Ecto neural progenitor cell (in vitro differentiated cells): Measurements from ENCODE around the gene TENT4A.
"Not testable (repeated sequence)": the region's sequence is repeated elsewhere in the genome, so short reads cannot be mapped to it uniquely, and the experiment has no call there.

Experiments used
- DNase-seq: peaks from one replicate; pipeline ENCODE4 v3.0.0-alpha.2; 2018; ENCODE audit warnings: low spot score

TENT4A gene

DNA sequence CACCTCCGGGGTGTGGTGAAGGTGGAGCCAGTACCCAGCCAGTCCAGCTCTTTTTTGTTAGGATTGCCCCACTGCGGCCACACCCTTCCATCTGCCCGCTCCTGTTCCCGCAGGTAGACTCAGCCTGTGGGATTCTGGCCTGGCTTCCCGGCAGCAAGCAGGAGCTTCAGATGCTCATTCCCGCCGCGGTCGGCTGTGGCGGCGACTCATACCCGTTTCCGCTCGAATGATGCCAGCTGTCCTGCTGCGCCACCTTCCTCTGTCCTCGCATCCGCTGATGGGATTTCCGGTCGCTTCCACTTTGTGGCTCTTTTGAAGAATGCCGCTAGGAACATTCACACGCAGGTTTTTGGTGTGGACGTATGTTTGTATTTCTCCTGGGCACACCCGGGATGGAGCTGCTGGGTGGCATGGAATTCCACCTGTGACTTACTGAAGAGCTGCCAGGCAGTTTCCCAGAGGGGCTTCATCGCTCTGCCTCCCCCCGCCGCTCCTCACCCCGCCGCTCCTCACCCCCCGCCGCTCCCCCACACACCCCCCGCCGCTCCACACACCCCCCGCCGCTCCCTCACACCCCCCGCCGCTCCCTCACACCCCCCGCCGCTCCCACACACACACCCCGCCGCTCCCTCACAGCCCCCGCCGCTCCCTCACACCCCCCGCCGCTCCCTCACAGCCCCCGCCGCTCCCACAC, 60.3 kb downstream of the TENT4A start:
- no peak for DNase-seq

DNA sequence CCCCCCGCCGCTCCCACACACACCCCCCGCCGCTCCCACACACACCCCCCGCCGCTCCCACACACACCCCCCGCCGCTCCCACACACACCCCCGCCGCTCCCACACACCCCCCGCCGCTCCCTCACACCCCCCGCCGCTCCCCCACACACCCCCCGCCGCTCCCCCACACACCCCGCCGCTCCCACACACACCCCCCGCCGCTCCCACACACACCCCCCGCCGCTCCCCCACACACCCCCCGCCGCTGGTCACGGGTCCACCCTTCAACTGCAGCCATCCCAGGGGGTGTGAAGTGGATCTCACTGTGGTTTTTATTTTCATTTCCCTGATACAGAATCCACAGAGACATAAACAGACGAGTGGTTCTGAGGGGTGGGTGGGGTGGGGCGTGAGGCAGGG, 61.0 kb downstream of the TENT4A start:
- not testable (repeated sequence) for DNase-seq

DNA sequence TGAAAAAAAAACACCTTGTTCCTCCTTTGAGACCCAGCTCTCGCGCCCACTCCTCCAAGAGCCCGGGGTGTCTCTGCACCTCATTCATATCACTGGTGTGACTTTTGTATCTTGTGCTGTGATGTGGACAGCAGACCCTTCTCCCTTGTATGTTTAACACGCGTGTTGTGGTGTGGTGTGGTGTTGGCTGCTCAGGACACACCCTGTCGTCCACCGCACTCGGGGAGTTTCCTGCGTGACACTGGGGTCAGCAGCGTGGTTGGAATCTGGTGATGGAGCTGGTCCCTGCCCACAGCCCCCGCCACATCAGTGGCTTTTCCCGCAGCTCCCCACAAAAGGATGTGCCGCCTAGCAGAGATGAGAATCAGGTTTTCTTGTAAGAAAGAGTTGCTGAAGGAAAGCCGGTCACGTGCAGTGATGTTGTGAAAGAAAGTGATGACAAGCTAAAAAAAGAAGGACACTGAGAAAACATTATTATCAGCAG, 61.5 kb downstream of the TENT4A start:
- DNase-seq, result no peak

DNA sequence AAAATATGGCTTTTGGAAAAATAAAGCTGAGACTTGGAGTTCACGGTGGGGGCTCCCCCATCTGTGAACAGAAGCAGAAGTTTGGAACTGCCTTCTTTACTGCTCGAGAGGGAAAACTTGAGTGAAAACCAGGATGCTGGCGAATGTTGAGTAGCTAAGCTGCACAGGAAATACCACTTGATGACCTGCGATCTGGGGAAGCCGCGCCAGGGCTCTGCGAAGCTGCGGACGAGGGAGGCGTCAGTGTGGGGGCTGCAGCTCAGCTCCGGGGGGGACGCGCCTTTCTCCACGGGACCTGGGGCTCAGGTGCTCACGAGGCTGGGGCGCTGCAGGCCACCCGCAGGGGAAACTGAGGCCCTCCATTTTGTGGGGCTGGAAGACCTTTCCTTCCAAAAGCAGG, 62.3 kb downstream of the TENT4A start:
- no peak for DNase-seq

DNA sequence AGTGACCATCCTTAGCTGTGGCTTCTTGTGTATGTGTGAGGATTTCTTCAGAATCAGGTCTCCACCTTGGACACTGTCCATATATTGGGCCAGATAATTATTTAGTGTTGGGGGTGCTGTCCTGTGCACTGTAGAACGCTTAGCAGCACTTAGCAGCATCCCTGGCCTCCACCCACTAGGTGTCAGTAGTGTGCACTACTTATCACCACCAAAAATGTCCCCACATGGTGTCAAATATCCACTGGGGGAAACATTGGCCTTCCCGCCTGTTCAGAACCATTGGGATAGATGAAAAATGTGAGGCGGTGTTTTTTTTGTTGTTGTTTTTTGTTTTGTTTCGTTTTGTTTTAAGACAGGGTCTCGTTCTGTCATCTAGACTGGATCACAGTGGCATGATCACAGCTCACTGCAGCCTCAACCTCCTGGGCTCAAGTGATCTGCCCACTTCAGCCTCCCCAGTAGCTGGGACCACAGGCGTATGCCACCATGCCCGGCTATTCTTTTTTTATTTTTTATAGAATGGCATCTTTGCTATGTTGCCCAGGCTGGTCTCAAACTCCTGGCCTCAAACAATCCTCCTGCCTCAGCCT, 67.7 kb downstream of the TENT4A start:
- DNase-seq, result no peak

DNA sequence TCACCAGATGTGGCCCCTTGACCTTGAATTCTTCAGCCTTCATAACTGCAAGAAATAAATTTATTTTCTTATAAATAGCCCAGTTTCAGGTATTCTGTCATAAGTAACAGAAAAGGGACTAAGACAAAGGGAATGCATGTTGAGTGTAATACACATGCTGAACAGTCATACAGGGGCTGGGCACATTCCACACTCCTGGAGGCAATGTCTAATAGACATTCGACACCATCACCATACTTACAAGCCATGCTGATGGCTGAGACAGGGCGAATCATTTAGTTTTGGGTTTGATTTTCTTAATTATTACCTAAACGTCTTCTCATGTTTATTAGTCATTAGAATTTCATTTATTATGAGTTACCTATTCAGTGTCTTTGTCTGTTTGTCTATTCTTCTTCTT, 68.5 kb downstream of the TENT4A start:
- no peak for DNase-seq

DNA sequence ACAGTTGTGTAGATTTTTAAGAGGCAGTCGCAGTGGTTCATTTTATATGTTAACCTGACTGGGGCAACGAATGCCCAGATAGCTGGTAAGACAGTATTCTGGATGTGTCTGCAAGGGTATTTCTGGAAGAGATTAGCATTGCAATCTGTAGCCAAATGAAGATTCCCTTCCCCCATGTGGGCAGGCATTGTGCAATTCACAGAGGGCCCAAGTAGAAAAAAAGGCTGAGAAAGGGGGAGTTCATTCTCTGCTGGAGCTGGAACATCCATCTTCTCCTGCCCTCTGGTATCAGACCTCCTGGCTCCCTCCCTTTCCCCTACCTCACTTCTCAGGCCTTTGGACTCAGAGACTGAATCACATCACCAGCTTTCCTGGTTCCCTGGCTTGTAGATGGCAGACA, 70.6 kb downstream of the TENT4A start:
- DNase-seq, result peak; percentile 15

DNA sequence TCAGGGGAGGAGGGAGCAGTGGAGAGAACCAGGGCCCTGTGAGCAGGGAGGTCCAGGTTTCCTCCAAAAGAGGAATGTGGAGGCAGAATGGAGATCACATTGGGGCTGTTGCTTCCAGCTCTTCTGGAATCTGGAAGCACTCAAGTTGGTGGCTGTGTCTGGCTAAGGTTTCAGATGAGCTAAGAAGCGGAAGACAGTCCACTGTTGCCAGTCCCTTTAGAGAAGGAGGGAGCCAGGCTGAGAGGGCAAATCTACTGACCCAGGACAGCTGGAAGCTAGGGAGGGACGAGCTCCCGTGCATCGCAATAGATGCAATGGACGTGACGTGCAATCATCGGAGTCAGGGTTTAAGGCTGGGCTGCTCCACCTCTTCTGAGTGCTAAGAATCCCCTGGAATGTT, 71.2 kb downstream of the TENT4A start:
- peak; percentile 17 for DNase-seq

DNA sequence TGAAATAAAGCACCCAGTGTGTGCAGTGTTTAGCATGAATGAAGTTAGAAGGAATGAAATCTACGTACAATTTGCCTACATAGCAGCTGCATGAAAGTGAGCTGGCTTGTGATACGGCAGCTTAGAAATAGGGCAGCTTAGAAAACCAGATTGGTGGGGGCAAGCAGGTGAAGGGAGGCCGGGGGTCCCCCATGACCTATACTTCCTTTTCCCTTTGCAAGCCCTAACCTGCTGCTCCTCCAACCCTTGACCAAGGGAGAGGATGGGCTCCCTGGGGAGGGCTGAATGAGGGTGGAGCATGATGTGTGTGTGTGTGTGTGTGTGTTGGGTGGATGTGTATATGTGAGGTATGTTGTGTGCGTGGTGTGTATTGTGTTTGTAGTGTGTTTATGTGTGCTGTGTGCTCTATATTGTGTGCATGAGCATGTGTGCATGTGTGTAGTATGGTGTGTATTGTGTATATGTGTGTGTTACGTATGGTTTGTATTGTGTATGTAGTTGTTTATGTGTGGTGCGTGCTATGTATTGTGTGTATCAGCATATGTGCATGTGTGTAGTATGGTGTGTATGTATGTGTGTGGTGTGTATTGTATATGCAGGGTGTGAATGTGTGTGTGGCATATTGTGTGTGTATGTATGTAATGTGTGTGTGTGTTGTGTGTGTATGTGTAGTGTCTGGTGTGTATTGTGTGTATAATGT, 72.1 kb downstream of the TENT4A start:
- peak; percentile 6 for DNase-seq

DNA sequence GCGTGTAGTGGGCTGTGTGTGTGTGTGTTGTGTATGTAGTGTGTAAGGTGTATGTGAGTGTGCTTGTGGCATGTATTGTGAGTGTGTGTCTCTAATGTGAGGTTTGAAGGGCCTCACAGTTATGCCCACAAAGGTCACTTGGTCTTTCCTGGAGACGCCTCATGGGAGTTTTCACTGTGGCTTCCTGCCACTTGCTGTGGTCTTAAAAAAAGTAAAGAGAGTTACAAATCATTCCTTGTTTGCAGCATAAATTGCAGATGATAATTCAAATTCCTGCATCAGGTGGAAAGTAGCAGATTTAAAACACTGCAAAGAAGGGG, 72.6 kb downstream of the TENT4A start:
- DNase-seq, result no peak

DNA sequence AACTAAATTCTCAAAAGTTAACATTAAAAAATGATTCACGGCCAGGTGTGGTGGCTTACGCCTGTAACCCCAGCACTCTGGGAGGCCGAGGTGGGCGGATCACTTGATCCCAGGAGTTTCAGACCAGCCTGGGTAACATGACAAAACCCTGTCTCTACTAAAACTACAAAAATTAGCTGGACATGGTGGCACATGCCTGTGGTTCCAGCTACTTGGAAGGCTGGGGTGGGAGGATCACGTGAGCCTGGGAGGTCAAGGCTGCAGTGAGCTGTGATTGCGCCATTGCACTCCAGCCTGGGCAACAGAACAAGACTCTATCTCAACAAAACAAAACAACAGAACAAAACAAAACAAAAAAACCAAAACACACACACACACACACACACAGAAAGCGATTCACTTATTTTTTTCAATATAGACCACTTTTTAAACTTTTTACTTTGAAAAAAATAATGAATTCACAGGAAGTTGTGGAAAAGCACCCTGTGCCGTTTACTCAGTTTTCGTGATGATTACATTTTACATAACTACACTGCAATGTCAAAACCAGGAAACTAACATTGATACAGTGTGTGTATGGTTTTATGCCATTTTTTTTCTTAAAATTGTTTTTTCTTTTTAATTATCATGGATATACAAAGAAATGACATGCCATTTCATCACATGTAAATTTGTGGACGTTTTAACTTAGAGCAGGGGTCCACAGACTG, 73.7 kb downstream of the TENT4A start:
- DNase-seq, result no peak

DNA sequence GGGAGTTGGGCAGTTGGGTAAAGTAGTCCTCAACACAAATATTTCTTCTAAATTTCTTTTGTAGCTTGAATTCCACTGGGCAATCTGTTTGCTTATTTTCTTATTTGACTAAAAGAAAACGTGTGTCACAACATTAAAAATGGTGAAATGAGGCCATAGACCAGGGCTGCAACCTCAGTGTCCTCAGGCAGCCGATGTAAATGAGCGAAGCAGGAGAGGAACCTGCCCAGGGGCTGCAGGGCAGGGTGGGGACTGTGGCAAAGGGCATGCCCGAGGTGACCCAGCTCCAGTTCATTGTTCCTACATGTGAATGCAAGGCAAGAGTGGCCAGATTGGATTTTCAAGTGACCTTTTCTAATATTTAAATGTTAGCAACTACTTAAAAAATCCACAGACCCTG, 74.7 kb downstream of the TENT4A start:
- no peak for DNase-seq

DNA sequence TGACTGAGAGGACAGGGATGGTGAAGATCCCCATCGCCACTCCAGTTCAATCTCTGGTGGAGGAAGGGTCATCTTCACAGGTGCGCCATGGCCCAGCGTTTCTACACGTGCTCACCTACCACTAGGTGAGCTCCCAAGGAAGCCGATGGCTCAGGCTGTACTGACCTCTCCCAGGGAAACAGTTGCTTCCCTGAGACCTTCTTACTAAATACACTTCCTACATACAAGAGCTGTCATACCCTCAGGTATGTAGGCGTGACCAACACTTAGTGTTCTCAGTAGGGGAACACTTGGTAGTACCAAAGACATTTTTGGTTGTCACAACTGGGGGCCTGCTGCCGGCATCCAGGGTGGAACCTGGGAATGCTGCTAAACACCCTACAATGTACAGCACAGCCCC, 75.2 kb downstream of the TENT4A start:
- DNase-seq, result no peak

DNA sequence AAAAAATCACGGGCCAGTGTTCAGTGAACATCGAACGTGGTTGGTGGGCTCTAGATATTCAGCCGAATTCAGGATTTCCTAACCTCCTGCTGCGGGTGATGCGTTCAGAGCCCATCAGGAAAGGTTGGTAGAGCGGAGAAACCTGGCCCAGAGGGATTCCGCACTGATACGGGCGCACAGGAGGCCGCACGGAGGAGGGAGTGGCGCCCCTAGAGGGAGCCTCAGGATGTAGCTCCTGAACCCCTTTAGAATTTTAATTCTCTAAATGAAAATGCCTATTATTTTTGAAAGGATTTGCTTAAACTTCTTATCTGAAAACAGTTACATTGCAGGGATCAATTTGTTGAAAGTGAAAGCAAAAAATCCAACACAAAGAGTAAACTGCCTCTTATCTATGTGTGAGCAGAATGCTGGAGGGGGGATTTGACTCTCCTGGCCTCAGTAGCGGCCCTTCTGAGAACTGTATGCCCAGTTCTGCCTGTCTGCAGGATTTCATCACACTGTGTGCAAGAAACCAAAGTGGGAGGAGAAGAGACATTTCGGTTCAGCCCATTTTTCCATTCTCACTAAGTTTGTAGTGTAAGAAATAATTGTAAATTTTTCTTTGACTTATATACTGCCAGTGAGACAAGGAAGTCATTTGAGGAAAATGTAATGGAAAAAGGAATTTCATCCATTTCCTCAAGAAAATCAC, 75.9 kb downstream of the TENT4A start:
- no peak for DNase-seq

DNA sequence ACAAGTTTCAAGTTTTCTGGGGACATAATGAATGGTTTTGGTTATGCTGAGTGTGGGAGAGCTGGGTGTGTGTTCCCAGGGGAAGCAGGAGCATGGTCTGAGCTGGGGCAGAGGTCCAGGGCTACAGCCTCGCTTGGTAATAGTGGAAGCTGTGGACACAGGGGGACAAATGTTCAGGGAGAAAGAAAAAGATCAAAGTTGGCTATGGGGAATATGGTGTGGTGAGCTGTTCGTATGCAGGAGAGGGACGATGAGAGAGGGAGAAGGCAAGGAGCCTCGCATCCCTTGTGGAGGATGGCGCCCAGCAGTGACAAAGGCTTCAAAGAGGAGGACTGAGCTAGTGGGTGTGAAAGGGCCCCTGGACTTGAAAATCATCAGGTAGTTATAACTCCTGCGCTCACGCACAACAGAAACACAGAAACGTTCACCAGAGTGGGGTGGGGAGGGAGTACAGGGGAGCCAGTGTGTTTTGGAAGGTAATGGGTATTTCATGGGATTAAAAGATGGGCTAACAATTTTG, 77.2 kb downstream of the TENT4A start:
- DNase-seq, result no peak

DNA sequence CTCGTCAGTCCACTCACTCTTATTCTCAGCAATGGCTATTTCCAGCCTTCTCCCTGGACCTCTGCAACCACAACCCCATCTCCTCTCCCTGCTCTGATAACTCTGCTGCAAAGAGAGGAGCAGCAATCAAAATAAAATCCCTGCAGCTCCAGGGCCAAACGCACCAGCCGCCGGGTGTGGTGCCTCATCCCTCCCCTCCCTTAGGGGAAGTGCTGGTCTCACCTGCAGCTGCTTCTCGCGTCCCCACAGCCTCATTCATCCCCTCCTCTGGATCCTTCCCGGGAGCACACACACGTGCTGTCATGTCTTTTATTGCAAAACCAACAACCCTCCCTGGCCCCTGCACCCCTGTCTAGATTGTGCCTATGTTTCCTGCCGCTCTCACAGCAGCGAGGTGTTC, 77.8 kb downstream of the TENT4A start:
- no peak for DNase-seq

DNA sequence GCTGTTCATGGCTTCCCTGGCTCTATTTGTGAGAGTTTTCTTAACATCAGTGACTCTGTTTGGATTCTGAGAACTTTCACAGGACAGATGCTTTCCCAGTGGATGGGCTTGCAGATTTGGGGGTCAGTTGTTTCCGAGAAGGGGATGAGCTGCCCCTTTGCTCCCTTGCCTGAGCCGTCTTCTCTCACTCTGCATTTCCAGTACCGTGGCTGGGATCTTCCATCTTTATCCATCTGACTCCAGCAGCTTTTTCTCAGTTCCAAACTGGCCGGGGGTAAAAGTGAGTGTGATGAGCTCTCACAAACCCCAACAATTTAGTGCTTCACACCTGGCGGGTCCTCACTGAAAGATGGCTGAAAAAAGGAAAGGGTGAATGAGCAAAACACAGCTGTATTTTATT, 79.1 kb downstream of the TENT4A start:
- DNase-seq, result no peak

DNA sequence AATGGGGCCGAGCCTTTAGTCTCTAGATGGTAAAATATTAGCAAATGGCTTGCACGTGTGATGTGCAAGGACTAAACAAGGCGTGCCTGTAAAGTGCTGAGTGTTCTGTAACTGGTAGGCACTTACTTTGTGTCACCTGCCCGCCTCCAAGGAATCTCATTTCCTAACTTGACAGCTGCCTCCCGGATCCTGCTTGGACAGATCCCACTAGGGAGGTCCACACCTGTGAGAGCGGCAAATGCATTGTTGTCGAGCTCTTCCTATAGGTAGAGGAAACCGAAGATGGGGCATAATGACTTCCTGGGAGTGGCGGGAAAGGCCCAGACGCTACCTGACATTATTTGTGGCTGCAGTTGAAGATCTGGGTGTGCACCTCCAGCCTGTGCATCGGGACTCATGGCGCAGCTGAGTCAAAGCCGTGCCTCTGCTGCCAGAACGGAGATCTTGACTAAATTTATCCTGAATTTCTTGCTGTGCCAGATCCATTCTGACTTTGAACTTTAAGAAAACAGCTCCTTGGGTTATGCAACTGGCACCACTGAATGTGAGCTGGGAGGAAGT, 79.8 kb downstream of the TENT4A start:
- no peak for DNase-seq

DNA sequence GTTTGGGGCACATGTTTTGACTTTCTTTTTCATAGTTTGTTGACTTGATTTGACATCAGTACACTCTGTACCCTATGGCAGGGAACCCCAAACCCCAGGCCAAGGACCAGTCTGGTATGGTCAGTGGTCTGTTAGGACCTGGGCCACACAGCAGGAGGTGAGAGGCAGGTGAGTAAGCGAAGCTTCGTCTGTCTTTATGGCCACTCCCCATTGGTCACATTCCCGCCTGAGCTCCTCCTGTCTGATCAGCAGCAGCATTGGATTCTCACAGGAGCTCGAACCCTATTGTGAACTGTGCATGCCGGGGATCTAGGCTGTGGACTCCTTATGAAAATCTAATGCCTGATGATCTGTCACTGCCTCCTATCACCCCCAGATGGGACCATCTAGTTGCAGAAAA, 88.0 kb downstream of the TENT4A start:
- DNase-seq, result no peak

DNA sequence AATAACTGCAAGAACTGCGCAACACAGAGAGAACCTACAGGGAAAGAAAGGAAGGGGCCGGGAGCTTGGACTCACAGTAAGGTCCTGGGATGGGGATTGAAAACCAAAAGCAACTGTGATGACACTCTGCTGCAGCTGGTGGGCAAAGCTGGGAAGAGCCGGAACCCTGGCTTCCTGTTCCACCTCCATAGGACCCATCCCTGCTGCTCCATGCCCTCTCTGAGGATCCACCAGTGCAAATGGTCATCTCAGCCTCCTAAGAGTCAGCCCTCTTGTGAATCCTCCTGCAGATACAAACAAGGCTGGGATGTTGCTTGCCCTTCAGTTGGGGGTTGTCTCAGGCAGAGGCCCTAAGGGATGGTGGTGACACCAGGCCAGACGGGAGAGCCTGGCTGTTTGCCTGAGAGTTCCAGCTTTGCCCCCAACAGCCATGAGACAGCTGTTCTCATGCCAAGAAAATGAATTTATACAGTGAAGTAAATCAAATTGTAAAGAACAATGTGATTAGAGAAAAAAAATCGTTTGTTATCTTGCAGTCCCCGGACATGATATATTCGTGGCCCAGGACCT, 90.8 kb downstream of the TENT4A start:
- no peak for DNase-seq

DNA sequence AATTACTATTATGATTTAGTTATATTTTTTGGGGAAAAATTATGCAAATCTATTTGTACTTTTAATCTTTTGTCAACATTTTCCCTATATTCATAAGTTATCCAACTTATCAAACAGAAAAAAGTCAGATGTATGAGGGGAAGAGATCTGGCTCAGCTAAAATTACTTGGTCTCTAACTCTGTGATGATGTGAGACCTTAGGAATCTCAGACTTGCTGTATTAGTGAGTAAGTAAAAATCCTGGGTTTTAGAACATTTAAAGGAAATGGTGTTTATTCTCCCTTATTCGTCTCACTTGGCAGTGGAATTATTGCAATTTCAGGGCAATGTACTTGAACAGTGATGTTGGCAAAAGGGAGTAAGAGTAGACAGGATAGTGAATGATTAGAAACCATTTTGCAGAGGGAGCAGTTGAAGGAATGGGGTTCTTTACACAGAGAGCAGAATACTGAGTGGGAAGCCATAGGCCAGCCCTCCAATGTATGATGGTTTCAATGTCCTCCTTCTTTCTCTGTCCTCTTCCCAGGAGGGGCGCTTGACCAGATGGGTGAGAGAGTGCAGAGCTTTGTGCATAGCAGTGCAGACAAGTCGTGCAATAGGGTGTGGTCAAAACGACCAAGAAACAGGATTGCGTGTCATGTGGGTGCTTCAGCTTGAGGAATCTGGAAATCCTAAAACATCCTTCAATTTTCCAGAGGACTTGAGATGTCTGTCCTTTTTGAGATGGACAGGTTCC, 91.7 kb downstream of the TENT4A start:
- no peak for DNase-seq
